GM21723 (cell line): Measurements from ENCODE around the gene ALDH3A1.

Experiments
- ATAC-seq: cut with Tn5 transposase; IDR thresholded peaks from one replicate; pipeline ENCODE4 v1.9.1; 2021; ENCODE audit warnings: mild to moderate bottlenecking, moderate library complexity; ENCODE audit not compliant: unreplicated experiment

ALDH3A1 gene

DNA sequence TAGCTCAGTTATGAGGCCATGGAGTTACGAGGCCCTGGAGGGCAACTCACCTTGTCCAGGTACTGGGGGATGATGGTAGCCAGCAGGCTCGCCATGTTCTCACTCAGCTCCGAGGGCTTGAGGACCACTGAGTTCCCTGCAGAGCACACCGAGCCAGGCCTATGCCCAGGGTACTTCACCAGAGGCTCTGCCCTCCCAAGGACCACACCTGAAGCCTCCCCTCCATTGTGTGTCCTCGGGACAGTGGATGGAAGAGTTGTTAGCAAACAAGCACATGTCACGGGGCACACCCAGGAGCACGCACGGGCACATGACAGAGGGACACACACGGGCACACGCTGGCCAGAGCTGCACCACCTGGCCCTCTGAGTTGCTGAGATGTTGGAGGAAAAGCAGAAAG is 5.6 kb downstream of the ALDH3A1 start:
- no peak for ATAC-seq

DNA sequence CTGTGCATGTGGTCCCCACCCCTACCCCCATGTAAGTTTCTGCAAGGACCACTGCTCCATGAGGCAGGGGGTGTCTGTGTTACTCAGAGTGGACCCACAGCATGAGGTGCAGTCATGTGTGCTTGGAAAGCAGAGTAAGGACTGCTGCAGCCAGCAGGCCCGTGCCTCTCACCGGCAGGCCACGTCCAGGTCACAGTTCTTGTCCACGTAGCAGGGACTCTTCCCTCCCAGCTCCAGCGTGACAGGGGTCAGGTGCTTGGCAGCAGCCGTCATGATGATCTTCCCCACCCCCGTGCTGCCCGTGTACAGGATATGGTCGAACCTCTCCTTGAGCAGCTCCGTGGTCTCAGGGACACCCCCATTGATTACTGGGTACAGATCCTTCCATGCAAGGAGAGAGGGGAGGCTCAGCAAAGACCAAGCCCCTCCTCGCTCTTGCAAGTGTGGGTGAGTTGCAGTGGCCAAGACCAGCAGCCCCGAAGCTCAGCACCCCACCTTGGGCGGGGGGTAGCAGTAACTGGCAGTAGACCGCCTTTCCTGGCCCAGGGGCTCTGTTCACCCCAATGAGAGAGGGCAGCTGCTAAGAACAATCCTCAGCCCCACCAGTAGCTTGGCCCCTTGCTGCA is 6.2 kb downstream of the ALDH3A1 start:
- ATAC-seq, result no peak

DNA sequence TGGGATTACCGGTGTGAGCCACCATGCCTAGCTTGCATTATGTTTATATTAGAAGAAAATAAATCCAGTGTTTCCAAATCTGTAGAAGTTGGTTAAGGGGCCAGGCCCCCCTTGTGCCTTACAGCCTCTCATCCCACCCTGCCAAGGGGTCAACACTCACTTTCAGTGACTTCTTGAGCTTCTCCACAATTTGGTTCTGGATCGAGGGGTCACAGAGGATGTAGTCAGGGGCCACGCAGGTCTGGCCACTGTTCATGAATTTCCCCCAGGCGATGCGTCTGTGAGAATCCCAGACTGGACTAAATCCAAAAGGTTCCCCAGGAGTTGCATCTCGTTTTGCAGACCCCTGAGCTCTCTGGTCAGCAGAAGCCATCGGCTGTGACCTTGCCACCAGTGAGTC is 7.2 kb downstream of the ALDH3A1 start:
- no peak for ATAC-seq

DNA sequence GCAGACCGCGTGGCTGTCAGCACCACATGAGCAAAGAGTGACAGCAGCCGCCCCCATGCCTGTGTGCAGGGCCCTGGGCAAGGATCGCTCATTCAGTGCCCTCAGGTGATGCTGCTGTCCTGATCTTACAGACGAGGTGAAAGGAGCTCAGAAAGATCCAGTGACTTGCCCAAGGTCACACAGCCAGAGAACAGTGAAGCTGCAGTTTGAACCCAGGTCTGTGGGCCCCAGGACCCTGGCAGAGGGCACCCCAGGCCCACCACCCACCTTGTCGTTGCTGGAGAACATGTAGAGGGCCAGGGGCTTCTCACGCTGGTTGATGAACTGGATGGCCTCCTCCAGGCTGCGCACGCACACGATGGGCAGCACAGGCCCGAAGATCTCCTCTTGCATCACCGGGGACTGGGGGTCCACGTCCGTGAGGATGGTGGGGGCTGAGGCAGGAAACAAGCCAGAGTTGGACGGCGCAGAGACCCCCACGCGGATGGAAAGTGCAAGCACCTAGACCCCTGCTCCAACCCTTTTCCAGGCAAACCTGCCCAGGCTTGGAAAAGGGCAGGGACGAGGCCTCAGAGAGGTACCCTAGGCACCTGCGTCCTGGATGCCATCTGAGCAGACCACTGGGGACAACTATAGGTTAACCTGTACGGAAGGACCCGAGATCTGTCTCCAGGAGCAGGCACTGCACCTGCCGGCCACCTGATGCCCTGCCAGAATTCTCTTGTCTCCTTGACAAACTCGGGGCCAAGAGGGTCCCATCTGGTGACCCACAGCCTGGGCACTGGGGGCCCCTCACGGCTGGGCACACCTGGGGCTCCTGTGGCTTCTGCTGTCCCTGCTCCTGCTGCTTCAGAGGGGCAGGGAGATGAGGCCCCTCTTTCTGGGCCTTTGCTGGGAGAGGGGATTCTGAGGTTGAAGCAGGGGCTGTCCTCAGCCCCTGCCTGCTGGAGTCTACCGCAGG is 8.6 kb downstream of the ALDH3A1 start:
- ATAC-seq, result no peak

DNA sequence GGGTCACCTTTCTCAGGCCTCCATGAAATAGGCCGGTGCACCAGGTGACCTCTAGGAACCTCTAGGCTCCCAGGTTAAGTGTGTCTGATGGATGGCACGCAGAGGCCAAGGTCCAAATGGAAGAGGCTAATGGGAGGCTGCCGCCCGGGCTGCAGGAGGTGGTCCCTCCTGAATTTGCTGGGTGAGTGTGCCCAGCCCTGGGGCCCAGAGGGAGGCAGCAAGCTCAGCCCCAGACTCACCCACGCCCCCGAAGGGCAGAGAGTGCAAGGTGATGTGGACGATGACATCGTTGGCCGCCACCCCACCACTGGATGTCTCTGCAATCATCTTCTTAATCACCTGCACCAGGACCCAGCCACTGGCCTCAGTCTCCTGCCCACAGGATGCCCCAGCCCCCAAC is 9.3 kb downstream of the ALDH3A1 start:
- ATAC-seq, result no peak

DNA sequence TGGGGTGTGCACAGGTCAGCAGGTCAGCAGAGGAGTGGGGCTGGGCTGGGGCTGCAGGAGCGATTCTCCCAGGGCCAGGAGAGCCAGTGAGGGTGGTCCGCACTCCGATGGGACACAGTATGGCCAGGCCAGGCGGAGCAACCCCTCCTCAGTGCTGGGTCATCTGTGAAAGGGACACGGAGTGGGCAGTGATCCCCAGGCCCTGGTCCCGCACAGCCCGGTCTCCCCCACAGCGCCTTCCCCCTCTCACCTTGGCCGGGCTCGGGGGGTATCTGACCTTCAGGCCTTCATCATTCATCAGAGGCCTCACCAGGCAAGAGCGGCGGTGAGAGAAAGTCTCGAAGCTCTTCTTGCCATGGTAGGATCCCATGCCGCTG is 10.0 kb downstream of the ALDH3A1 start:
- ATAC-seq, result no peak

DNA sequence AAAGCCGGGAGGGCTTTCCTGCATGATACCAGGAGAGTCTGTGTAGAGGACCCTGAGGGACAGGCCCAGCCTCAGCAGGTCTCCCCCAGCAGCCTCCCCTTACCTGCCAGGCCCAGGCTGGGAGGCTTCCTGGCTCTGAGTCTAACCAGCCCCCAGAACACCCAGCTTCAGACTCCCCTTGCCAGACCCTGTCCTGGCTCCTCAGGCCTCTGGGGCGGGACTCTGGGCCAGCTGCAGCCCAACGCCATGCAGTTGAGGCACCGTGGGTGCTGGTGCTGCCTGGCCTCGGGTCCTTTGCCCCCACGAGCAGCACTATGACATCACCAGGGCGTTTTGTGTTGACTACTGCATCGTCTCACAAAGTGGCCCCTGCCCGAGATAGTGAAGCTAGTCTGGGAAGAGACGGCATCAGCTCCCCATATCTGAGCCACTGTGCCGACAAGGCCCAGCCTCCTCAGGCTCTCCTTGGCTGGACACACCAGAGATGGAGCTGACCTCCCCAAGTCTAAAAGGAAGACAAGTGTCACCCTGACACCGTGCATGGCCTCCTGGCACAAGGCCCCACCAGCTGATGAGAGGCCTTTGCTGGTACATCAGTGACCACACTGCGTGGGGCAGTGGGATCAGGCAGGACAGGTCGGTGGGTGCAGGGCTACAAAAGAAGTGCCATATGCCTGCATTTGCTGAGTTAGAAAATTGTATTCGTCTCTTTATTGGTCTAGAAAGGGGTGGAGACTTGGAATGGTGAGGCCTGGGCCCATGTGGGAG is 10.6 kb downstream of the ALDH3A1 start:
- ATAC-seq, result no peak

DNA sequence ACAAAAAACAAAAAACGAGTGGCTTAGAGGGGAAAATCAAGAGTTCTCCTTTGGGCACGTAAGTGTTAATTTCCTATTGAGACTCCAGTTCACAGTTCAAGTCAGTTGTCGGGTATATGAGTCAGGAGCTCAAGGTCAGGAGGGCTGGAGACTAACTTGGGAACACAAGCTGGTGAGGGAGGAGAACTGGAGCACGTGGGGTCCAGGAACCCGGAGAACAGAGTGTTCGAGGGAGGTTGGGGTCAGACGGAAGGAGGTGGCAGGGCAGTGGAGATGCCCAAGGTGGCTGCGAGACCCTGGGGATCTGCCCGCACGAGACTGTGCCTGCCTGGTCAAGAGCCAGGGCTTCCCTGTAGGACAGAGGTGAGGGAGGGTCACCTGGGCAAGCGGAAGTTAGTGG is 12.0 kb downstream of the ALDH3A1 start:
- no peak for ATAC-seq

DNA sequence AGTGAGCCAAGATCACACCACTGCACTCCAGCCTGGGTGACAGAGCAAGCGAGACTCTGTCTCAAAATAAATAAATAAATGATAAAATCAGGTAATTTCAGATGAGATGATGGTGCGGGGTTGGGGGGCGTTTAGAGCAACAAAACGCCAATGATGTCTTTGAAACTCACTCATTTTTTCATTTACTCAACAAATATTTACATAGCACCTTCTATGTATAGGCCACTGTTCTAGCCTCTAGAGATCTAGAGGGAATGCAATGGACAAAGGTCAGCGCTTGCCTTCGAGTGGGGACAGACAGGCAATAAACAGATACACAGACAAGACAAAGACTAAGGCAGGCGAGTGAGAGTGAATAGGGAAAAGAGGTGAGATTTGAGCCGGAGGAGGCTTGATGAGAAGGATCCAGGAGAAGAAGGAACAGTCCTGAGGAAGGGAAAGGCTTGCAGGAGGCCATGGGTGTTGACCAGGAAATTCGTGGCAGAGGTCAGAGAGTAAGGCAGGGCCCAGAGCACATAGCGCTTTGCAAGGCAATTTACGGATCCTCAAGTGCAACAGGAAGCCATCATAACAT is 14.1 kb downstream of the ALDH3A1 start:
- no peak for ATAC-seq

DNA sequence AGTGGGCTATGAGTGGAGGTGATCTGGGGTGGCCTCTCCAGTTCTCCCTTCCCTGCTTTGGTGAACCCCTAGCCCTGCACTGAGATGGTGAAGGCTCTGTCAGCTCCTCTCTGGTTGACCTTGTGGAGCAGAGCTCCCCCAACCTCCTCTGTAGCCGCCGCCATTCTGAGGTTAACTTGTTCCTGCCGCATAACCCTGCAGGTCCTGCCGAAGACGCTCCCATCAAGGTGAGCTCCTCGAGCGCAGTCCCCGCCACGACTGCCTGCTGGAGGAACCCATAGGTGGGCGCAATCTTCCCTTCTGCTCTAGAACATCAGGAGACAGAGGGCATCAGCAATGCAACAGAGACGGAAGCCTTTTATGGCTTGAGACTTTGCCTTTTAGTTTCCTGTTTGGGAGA is 16.5 kb downstream of the ALDH3A1 start:
- ATAC-seq, result no peak

DNA sequence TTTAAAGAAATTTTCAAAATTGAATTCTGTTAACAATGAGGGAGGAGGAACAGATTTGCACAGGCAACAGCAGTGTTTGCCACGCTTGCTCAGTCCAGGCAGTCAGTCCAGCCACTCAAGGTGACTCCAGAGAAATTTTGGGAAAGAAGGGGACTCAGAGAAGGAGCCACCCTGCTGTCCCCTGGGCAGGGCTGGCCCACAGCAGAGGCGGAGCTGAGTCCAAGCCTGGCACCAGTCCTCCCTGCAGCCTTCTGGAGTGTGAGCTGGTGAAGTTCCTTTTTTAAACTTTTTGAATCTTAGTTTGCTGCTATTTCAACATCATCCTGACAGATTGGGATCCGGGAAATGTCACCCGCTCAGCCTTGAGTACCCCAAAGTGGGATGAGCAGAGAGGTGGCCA is 17.3 kb downstream of the ALDH3A1 start:
- ATAC-seq, result no peak

DNA sequence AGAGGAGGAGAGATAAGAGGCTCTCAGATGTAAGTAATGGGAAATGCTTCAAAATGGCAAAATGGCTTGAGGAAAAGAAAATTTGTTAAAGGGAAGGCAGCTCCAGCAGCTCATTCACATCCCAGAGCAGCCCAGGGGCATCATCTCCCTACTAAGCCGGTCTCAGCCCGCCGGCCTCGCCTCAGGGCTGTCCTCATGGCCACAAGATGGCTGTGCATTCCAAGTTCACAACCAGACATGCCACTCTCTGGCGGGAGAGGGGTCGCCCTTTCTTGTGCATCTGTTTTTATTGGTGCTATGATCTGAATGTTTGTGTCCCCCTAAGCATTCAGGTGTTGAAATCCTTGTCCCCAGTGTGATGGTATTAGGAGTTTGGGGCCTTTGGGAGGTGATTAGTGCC is 18.2 kb downstream of the ALDH3A1 start:
- ATAC-seq, result no peak

DNA sequence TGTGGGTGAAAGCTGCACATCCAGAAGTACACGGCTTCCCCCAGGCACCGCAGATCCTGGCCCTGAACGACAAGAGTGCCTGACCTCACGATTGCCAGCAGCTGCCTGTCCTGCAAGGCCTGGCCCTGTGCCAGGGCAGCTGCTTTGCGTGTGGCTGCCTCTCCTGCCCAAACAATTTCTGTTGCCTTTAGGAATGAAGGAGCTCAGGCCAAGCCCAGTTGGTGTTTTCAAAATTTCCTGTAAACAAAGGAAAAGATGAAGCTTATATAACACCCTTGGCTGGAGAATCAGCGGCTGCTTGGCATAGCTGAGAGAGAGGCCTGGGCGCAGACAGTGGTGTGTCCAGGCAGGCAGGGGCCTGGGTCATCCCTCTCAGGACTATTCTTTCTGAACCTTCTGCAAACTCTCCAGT is 20.0 kb downstream of the ALDH3A1 start:
- ATAC-seq, result no peak

DNA sequence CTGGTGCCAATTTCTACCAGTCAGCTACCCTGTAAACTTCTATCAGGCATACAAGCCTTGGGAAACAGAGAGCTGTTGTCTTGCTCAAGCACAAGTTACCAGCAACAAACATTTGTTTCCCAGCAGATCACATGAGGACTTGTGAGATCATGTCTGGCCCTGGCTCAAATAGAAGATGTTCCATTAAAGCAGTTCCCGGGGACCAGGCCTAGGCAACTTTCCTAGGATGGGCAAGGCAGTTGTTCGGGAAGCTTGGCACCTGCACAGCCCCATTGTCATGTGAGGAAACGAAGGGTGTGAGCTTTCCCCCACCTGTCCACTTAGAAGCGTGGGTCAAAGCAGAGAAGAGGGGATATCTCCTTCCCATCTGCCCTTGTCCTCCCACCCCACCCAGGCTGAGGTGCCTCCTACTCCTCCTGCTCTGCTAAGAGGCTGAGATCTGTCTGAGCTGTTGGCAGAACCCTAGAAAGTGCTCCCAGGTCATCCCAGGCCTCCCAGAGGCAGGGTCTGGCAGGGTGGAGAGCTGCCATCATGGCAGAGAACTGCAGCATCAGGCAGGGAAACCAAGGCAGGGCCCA is 20.5 kb downstream of the ALDH3A1 start:
- ATAC-seq, result no peak

DNA sequence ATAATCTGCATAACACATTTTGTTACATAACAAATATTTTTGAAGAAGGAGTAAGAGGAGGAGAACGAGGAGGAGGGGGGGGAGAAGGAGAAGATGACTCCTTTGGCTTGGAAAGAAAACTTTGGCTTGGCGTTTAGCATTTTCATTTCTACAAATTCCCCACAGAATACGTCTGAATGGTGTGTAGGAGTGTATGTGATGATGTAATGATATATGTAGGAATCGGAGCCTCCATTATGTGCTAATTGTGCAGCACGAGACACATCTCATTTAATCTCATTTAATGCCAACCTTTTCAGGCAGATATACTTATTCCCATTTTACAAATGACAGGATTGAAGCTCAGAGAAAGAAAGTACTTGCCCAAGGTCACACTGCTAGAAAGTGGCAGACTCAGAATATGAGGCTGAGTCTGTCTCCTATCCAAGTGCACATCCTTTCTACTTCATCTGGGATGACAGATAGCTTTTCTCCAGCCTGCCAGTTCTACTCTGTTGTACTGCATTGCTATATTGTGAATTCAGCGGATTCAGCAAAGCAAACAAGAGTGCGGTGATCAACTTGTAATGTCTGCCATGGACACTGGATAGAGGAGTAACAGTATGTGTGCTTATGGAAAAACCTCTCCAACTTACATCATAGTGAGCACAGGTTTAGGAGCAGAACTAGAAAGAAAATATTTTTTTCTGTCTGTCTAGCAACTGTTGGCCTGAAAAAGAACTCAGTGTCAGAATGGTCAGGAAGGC is 21.3 kb downstream of the ALDH3A1 start:
- no peak for ATAC-seq

DNA sequence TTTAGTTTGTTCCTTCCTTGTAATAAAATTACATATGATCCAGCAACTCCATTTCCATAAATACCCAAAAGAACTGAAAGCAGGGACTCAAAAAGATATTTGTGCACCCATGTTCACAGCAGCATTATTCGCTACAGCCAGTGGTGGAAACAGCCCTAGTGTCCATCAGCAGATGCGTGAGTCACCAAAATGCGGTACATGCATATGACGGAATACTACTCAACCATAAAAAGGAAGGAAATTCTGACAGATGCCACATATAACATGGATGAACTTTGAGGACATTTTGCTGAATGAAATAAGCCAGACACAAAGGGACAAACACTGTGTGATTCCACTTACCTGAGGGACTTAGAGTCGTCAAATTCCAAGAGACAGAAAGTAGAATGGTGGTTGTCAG is 22.6 kb downstream of the ALDH3A1 start:
- ATAC-seq, result no peak

DNA sequence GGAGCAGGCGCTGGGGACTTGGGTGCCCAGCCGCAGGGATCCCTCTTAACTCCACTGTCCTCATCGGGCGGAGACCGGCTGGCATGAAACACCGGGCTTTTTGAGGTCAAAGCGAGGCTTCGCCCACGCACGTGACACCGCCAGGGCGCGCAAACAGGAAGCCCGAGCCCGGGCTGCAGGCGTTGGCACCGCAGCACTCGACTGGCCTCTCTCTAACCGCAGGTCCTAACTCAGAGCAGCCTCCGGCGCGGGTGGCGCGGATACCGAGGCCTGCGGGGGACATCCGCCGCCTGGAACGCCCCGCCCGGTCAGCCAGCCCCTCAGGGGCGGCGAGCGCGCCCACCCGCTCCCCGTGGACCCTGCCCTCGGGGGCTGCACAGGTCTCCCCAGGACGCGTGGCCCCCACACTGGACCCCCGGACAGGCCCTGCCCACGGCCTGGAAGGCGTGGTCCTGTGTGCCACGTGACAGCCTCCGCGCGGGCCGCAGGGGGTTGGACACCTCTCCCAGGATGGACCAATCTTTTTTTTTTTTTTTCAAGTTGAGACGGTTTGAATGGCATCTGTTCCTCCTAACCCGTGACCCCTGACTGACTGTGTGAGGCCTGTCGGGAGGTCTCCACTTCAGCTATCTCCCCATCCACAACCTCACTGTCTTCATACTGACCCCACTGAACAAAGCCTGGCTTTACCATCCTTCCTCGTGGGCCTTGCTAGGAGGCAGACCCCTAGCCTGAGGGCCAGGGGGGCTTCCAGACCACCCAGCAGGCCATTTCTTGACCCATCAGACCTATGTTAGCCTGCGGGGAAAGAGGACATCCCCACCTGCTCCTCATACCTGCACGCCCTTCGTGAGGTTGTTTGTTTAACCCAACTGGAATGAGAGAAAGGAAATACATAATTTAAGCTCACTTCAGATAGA is 23.3 kb downstream of the ALDH3A1 start:
- ATAC-seq, result no peak

DNA sequence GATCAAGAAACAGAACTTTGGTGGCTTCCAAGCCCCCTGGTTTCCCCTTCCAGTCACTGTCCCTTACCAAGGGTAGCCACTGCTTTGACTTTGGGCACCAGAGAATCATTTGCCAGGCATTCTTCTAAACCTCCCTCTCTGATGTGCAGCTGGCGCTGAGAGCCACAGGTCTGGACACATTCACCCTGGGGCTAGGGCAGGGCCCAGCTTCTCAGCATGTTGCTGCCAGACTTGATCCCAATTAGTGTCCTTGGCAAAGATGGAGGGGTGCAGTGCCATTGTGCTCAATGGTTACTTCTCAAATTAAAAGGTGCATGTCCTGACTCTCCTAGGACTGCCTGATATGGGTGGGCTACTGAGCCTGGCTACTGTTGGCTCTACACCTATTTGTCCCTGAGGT is 24.1 kb downstream of the ALDH3A1 start:
- ATAC-seq, result no peak
